HepG2 (cell line): ENCODE data around the gene SPRN. TPM values are rescaled to one million over a fixed set of nuclear protein-coding genes. Genes with fewer than 3 reads are reported as not detected.

Experiments used
- ATF1 ChIP-seq: IDR thresholded peaks from 2 replicates; pipeline ENCODE4 v1.6.1; 2016; ENCODE audit warnings: mild to moderate bottlenecking, control low read depth
- EP300 ChIP-seq, 3 experiments: sonication (generic) in 1 of 3; formaldehyde crosslinking in 1 of 3; IDR thresholded peaks; 2 replicates each; pipeline versions ENCODE4 v1.5.1 to v1.6.1; 2011 to 2020; ENCODE audit warnings: low read depth in 2 of 3, low read length in 2 of 3, borderline replicate concordance in 1 of 3, improper control_type of control experiment in 1 of 3, mild to moderate bottlenecking in 1 of 3, missing genetic modification reagents in 1 of 3, moderate library complexity in 1 of 3
- HMGA1 ChIP-seq: sonication (generic); formaldehyde crosslinking; conservative IDR thresholded peaks from 2 replicates; pipeline ENCODE4 v1.4.0; 2020; ENCODE audit warnings: missing genetic modification reagents
- KAT8 ChIP-seq: IDR thresholded peaks from 2 replicates; pipeline ENCODE4 v1.6.1; 2016; ENCODE audit warnings: missing genetic modification reagents, missing compliant biosample characterization
- PHF20 ChIP-seq: sonication (generic); formaldehyde crosslinking; IDR thresholded peaks from 2 replicates; pipeline ENCODE4 v1.5.0; 2020; ENCODE audit warnings: mild to moderate bottlenecking, missing genetic modification reagents
- RXRA ChIP-seq: sonication (generic); formaldehyde crosslinking; IDR thresholded peaks from 2 replicates; pipeline ENCODE4 v1.5.1; 2020; ENCODE audit warnings: missing genetic modification reagents
- SAP130 ChIP-seq: IDR thresholded peaks from 2 replicates; pipeline ENCODE4 v1.6.1; 2016; ENCODE audit warnings: low read depth
- TOPORS ChIP-seq: sonication (generic); formaldehyde crosslinking; IDR thresholded peaks from 2 replicates; pipeline ENCODE4 v1.8.0; 2023; ENCODE audit warnings: mild to moderate bottlenecking, missing genetic modification reagents
- ZFP62 ChIP-seq: sonication (generic); formaldehyde crosslinking; IDR thresholded peaks from 2 replicates; pipeline ENCODE4 v1.4.0; 2020; ENCODE audit warnings: missing genetic modification reagents
- ZNF280B ChIP-seq: sonication (generic); formaldehyde crosslinking; IDR thresholded peaks from 2 replicates; pipeline ENCODE4 v1.5.0; 2020; ENCODE audit warnings: missing genetic modification reagents, mild to moderate bottlenecking, borderline replicate concordance
- polyA plus RNA-seq, 8 experiments: library from polyadenylated mRNA; depleted of rRNA in 3 of 8; stranded (reverse) in 7 of 8; unstranded in 1 of 8; fragments of >200 nt; fragmentation: Illumina TruSeq in 4 of 8; extraction: Trizol in 4 of 8; gene quantifications; 2 replicates each; pipeline versions ENCODE4 v1.2.1 to v1.2.3, GENCODE V29; 2011 to 2016; ENCODE audit warnings: low read depth in 4 of 8, missing spikeins in 1 of 8, mixed read lengths in 1 of 8; ENCODE audit not compliant: insufficient read depth in 1 of 8
- total RNA-seq, 5 experiments: library from RNA; depleted of rRNA; stranded (reverse); fragments of >200 nt; fragmentation: Illumina TruSeq; extraction: Trizol; gene quantifications; 2 replicates each; pipeline ENCODE4 v1.2.3, GENCODE V29; 2016; ENCODE audit warnings: low read depth in 1 of 5
- TF ChIP-seq, protein P1 (sequence below): sonication (generic); formaldehyde crosslinking; IDR thresholded peaks from 2 replicates; pipeline ENCODE4 v1.5.1; 2020; ENCODE audit warnings: mild to moderate bottlenecking, missing genetic modification reagents, moderate library complexity
- TF ChIP-seq, protein P2 (sequence below): sonication (generic); formaldehyde crosslinking; IDR thresholded peaks from 2 replicates; pipeline ENCODE4 v1.4.0; 2020; ENCODE audit warnings: mild to moderate bottlenecking, missing genetic modification reagents
- TF ChIP-seq, protein P3 (sequence below): conservative IDR thresholded peaks from 2 replicates; pipeline ENCODE4 v1.6.1; 2018; ENCODE audit warnings: missing genetic modification reagents
- TF ChIP-seq, protein P4 (sequence below): sonication (generic); formaldehyde crosslinking; IDR thresholded peaks from 2 replicates; pipeline ENCODE4 v1.5.0; 2020; ENCODE audit warnings: missing genetic modification reagents

The SPRN gene
- total and polyA plus RNA-seq, 2 of the 13 experiments (the other 11 are each of a cell fraction or from before 2014, with no cell fraction given): not detected

DNA sequence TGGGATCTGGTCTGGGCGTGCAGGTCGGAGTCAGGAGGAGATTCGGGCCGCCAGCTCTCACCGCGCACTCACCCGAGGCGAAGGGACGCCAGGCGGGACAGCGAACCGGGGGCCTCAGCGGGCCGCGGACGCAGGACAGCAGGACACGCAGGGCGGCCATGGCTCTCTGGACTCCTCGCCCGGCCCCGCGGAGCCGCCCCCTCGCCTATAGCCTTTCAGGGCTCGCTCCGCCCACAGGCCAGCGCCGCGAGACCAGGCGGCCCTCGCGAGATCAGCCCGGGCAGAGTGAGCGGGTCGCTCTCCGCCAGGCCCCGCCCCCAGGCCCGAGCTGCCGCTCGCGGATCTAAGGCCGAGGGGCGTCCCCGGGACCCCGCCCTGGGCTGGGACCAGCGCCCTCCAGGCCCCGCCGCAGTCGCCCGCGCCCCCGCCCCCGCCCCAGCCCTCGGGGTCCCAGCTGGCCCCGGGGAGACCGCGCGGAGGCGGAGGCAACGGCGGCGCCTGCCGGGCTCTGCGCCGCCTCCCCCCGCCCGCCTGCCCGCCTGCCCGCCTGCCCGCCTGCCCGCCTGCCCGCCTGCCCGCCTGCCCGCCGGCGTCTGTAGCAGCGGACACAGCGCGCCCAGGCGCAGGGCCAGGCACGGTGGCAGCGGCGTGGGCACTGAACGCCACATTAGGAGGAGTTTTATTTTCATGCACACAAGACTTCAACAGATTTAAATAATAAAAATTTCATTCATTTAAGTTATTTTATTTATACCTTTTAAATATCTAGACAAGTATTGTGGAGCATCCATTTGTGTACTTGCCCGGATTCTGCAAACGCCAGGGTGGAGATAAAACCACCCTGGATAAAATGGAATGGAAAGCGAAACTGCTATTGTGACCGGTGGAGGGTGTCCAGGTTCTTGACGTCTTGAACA, 51.0 kb downstream of the SPRN start, which contains the start of gene ECHS1 (continued):
- TF ChIP-seq, protein P1, sequence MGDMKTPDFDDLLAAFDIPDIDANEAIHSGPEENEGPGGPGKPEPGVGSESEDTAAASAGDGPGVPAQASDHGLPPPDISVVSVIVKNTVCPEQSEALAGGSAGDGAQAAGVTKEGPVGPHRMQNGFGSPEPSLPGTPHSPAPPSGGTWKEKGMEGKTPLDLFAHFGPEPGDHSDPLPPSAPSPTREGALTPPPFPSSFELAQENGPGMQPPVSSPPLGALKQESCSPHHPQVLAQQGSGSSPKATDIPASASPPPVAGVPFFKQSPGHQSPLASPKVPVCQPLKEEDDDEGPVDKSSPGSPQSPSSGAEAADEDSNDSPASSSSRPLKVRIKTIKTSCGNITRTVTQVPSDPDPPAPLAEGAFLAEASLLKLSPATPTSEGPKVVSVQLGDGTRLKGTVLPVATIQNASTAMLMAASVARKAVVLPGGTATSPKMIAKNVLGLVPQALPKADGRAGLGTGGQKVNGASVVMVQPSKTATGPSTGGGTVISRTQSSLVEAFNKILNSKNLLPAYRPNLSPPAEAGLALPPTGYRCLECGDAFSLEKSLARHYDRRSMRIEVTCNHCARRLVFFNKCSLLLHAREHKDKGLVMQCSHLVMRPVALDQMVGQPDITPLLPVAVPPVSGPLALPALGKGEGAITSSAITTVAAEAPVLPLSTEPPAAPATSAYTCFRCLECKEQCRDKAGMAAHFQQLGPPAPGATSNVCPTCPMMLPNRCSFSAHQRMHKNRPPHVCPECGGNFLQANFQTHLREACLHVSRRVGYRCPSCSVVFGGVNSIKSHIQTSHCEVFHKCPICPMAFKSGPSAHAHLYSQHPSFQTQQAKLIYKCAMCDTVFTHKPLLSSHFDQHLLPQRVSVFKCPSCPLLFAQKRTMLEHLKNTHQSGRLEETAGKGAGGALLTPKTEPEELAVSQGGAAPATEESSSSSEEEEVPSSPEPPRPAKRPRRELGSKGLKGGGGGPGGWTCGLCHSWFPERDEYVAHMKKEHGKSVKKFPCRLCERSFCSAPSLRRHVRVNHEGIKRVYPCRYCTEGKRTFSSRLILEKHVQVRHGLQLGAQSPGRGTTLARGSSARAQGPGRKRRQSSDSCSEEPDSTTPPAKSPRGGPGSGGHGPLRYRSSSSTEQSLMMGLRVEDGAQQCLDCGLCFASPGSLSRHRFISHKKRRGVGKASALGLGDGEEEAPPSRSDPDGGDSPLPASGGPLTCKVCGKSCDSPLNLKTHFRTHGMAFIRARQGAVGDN (CRISPR knock-in tag): peak; percentile 62
- TF ChIP-seq, protein P2, sequence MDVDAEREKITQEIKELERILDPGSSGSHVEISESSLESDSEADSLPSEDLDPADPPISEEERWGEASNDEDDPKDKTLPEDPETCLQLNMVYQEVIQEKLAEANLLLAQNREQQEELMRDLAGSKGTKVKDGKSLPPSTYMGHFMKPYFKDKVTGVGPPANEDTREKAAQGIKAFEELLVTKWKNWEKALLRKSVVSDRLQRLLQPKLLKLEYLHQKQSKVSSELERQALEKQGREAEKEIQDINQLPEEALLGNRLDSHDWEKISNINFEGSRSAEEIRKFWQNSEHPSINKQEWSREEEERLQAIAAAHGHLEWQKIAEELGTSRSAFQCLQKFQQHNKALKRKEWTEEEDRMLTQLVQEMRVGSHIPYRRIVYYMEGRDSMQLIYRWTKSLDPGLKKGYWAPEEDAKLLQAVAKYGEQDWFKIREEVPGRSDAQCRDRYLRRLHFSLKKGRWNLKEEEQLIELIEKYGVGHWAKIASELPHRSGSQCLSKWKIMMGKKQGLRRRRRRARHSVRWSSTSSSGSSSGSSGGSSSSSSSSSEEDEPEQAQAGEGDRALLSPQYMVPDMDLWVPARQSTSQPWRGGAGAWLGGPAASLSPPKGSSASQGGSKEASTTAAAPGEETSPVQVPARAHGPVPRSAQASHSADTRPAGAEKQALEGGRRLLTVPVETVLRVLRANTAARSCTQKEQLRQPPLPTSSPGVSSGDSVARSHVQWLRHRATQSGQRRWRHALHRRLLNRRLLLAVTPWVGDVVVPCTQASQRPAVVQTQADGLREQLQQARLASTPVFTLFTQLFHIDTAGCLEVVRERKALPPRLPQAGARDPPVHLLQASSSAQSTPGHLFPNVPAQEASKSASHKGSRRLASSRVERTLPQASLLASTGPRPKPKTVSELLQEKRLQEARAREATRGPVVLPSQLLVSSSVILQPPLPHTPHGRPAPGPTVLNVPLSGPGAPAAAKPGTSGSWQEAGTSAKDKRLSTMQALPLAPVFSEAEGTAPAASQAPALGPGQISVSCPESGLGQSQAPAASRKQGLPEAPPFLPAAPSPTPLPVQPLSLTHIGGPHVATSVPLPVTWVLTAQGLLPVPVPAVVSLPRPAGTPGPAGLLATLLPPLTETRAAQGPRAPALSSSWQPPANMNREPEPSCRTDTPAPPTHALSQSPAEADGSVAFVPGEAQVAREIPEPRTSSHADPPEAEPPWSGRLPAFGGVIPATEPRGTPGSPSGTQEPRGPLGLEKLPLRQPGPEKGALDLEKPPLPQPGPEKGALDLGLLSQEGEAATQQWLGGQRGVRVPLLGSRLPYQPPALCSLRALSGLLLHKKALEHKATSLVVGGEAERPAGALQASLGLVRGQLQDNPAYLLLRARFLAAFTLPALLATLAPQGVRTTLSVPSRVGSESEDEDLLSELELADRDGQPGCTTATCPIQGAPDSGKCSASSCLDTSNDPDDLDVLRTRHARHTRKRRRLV (CRISPR knock-in tag): no peak
- TF ChIP-seq ZNF280B (CRISPR knock-in tag): 0 out of 2 replicates have a peak, but pooled peaks have one; percentile 29
- peak; percentile 84 for TF ChIP-seq SAP130 (CRISPR knock-in tag)
- TF ChIP-seq HMGA1 (CRISPR knock-in tag): no peak
- TF ChIP-seq, protein P3, sequence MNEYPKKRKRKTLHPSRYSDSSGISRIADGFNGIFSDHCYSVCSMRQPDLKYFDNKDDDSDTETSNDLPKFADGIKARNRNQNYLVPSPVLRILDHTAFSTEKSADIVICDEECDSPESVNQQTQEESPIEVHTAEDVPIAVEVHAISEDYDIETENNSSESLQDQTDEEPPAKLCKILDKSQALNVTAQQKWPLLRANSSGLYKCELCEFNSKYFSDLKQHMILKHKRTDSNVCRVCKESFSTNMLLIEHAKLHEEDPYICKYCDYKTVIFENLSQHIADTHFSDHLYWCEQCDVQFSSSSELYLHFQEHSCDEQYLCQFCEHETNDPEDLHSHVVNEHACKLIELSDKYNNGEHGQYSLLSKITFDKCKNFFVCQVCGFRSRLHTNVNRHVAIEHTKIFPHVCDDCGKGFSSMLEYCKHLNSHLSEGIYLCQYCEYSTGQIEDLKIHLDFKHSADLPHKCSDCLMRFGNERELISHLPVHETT (CRISPR knock-in tag): no peak
- peak; percentile 23; the same call in 1 of the 2 replicates for TF ChIP-seq RXRA (CRISPR knock-in tag)
- TF ChIP-seq ATF1: no peak
- peak; percentile 58; the same call in 1 of the 2 replicates for TF ChIP-seq PHF20 (CRISPR knock-in tag)
- TF ChIP-seq KAT8 (CRISPR knock-in tag): peak; percentile 71; the same call in 1 of the 2 replicates
- no peak for TF ChIP-seq EP300 (IDR thresholded peaks at IDR 0.05; ENCODE audit: low read depth in 2 of 2, low read length in 2 of 2)
- TF ChIP-seq EP300 (CRISPR knock-in tag; IDR thresholded peaks at IDR 0.05; ENCODE audit: borderline replicate concordance): 0 out of 2 replicates have a peak, but pooled peaks have one; percentile 12
- TF ChIP-seq TOPORS: 0 out of 2 replicates have a peak, but pooled peaks have one; percentile 30
- TF ChIP-seq, protein P4, sequence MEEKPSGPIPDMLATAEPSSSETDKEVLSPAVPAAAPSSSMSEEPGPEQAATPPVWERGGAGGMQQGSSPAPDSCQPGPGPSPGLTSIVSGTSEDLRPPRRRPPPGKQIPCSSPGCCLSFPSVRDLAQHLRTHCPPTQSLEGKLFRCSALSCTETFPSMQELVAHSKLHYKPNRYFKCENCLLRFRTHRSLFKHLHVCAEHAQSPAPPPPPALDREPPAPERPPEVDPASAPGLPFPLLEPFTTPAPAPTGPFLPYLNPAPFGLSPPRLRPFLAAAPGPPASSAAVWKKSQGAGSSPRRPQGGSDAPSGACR (CRISPR knock-in tag): peak; percentile 78; the same call in 1 of the 2 replicates
- TF ChIP-seq ZFP62 (CRISPR knock-in tag): 0 out of 2 replicates have a peak, but pooled peaks have one; percentile 52
